Nephron (organoid): ENCODE results near the gene SST.

ENCODE experiments used
- H3K27ac Mint-ChIP-seq, 3 experiments: 2 replicates each; pipeline ENCODE4 v1.8.0; 2020; ENCODE audit warnings: mixed read lengths in 3 of 3, mild to moderate bottlenecking in 2 of 3, moderate library complexity in 1 of 3
- H3K27me3 Mint-ChIP-seq: 2 replicates; pipeline ENCODE4 v1.8.0; 2021; ENCODE audit warnings: low read depth, mild to moderate bottlenecking, moderate library complexity, mixed read lengths
- H3K36me3 Mint-ChIP-seq: 2 replicates; pipeline ENCODE4 v1.8.0; 2020; ENCODE audit warnings: low read depth, mixed read lengths
- H3K4me1 Mint-ChIP-seq: 2 replicates; pipeline ENCODE4 v1.8.0; 2020; ENCODE audit warnings: mixed read lengths
- H3K4me3 Mint-ChIP-seq, 3 experiments: 2 replicates each; pipeline ENCODE4 v1.8.0; 2020; ENCODE audit warnings: mild to moderate bottlenecking in 3 of 3, mixed read lengths in 3 of 3, moderate library complexity in 2 of 3
- H3K9me3 Mint-ChIP-seq: 2 replicates; pipeline ENCODE4 v1.8.0; 2020; ENCODE audit warnings: mixed read lengths
- CTCF ChIP-seq, 3 experiments: fragments of 200-600 bp; sonication (generic); IDR thresholded peaks; one replicate each; pipeline ENCODE4 v1.5.0; 2021; ENCODE audit warnings: antibody characterized with exemption in 3 of 3; ENCODE audit not compliant: unreplicated experiment in 3 of 3

The SST gene

GRCh38 chr3:187665764-187666402 lies 4.3 kb downstream of the SST start:
- Mint-ChIP-seq H3K9me3 (no peaks in the 10 kb centered on the region), H3K4me3 (no peak overlapping the region), H3K36me3 (no peaks in the 10 kb centered on the region), H3K27ac (no peak overlapping the region), H3K4me1 (peaks cover 6% of the 10 kb centered on the region), H3K27me3 (peaks cover 36% of the 10 kb centered on the region)
- TF ChIP-seq CTCF (IDR thresholded peaks at IDR 0.05; ENCODE audit: unreplicated experiment in 3 of 3) = no peak

GRCh38 chr3:187665010-187665409 lies 5.2 kb downstream of the SST start:
- no peaks in the 10 kb centered on the region for H3K9me3 Mint-ChIP-seq
- H3K27ac Mint-ChIP-seq = no peak overlapping the region
- no peak for TF ChIP-seq CTCF (IDR thresholded peaks at IDR 0.05; ENCODE audit: unreplicated experiment in 3 of 3)
- H3K4me1 Mint-ChIP-seq = peaks cover 6% of the 10 kb centered on the region
- no peaks in the 10 kb centered on the region for H3K36me3 Mint-ChIP-seq
- H3K4me3 Mint-ChIP-seq = no peak overlapping the region
- H3K27me3 Mint-ChIP-seq = peaks cover 32% of the 10 kb centered on the region

- Mint-ChIP-seq H3K4me3 (no peak overlapping the region), H3K27ac (no peak overlapping the region), H3K27me3 (peaks cover 15% of the 10 kb centered on the region), H3K4me1 (no peaks in the 10 kb centered on the region), H3K36me3 (no peaks in the 10 kb centered on the region), H3K9me3 (no peaks in the 10 kb centered on the region)
- TF ChIP-seq CTCF (IDR thresholded peaks at IDR 0.05; ENCODE audit: unreplicated experiment in 3 of 3) = no peak
Observed at GRCh38 chr3:187662848-187663409, 7.3 kb downstream of the SST start.

- no peaks in the 10 kb centered on the region for H3K4me1 Mint-ChIP-seq
- no peak overlapping the region for H3K27ac Mint-ChIP-seq
- H3K4me3 Mint-ChIP-seq = no peak overlapping the region
Observed at GRCh38 chr3:187661267-187661666, 8.9 kb downstream of the SST start.

GRCh38 chr3:187651282-187651681 lies 18.9 kb downstream of the SST start:
- peaks cover 8% of the 10 kb centered on the region for H3K9me3 Mint-ChIP-seq
- H3K27me3 Mint-ChIP-seq = peaks cover 33% of the 10 kb centered on the region
- H3K27ac Mint-ChIP-seq = no peak overlapping the region
- H3K4me1 Mint-ChIP-seq = no peaks in the 10 kb centered on the region
- no peak for TF ChIP-seq CTCF (IDR thresholded peaks at IDR 0.05; ENCODE audit: unreplicated experiment in 3 of 3)
- H3K4me3 Mint-ChIP-seq = no peak overlapping the region
- H3K36me3 Mint-ChIP-seq = no peaks in the 10 kb centered on the region

More at GRCh38 chr3:187661267-187661666, 8.9 kb downstream of the SST start:
- H3K9me3 Mint-ChIP-seq = no peaks in the 10 kb centered on the region
- TF ChIP-seq CTCF (IDR thresholded peaks at IDR 0.05; ENCODE audit: unreplicated experiment in 3 of 3) = no peak
- peaks cover 15% of the 10 kb centered on the region for H3K27me3 Mint-ChIP-seq
- H3K36me3 Mint-ChIP-seq = no peaks in the 10 kb centered on the region

- no peak overlapping the region for H3K4me3 Mint-ChIP-seq
- no peaks in the 10 kb centered on the region for H3K4me1 Mint-ChIP-seq
- no peaks in the 10 kb centered on the region for H3K36me3 Mint-ChIP-seq
- peaks cover 8% of the 10 kb centered on the region for H3K9me3 Mint-ChIP-seq
- H3K27ac Mint-ChIP-seq = no peak overlapping the region
- peaks cover 25% of the 10 kb centered on the region for H3K27me3 Mint-ChIP-seq
- no peak for TF ChIP-seq CTCF (IDR thresholded peaks at IDR 0.05; ENCODE audit: unreplicated experiment in 3 of 3)
Observed at GRCh38 chr3:187648177-187648576, 22.0 kb downstream of the SST start.
